Measurements from ENCODE around the gene AGBL4. TPM values are rescaled to one million over a fixed set of nuclear protein-coding genes. Genes with fewer than 3 reads are reported as not detected.

Gene AGBL4
- total RNA-seq (not detected), polyA plus RNA-seq (under 1 TPM in 2 of 3 donors, not detected in 1; 0.01 to 0.05 TPM)
- long read RNA-seq, donor 1, result 0 reads
- long read RNA-seq, donor 2, result 0 reads

DNA sequence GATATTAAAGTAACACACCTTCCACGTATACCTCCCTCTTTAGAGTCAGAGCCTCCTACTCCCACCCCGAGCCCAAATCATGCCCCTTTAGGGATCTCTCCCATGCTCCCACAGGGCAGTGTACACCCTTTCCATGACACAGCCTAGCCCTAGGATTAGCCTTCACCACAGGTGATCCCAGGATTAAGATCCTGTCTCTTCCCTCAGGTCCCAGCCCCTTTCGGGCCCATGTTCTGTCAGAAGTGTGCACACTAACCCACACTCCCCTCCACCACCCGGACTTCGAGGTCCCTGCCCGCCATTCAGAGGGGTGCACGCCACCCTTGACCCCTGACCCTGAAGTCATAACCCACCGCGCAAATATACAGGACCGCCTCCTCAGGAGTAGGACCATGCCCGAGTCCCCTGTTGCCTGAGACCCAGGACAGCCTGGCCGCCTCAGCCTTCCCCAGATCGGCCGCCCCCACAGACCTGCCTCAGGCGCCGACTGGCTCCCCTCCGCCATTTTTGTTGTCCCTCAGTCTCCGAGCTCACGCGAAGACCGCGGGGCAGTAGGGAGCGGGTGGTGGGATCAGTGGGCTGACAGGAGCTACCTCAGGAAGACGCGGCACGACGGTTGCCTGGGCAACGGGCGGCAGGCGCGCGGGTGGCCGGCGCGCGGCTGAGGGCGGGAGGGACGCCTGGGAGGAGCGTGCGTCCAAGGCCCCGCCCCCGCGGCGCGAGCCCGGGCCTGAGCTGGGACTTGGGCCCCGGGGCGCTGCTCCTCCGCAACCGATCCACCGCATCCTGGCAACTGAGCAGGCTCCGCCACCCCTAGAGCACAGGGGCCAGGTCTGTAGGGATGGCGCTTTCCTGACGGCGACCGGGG is at the start of gene AGBL4:
Gene AGBL4, minus strand, starts transcription at position 663 of the 868 bp plus-strand sequence.
- no peak within 1 kb of the TSS for H3K27ac ChIP-seq
- peak; percentile 48 to 63 for DNase-seq
- no peaks in the 10 kb centered on the region for H3K36me3 ChIP-seq (ENCODE audit: insufficient read depth in 1 of 2, low read depth in 1 of 2)
- H3K4me3 ChIP-seq, result peak within 1 kb of the TSS; percentile 63
- no peaks in the 10 kb centered on the region for H3K9me3 ChIP-seq
- intact Hi-C loops (cut with DNase I), result no loop called here
- TF ChIP-seq, protein P1, sequence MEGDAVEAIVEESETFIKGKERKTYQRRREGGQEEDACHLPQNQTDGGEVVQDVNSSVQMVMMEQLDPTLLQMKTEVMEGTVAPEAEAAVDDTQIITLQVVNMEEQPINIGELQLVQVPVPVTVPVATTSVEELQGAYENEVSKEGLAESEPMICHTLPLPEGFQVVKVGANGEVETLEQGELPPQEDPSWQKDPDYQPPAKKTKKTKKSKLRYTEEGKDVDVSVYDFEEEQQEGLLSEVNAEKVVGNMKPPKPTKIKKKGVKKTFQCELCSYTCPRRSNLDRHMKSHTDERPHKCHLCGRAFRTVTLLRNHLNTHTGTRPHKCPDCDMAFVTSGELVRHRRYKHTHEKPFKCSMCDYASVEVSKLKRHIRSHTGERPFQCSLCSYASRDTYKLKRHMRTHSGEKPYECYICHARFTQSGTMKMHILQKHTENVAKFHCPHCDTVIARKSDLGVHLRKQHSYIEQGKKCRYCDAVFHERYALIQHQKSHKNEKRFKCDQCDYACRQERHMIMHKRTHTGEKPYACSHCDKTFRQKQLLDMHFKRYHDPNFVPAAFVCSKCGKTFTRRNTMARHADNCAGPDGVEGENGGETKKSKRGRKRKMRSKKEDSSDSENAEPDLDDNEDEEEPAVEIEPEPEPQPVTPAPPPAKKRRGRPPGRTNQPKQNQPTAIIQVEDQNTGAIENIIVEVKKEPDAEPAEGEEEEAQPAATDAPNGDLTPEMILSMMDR (IDR thresholded peaks at IDR 0.05), result no peak
- H3K27me3 ChIP-seq (ENCODE audit: insufficient read depth in 3 of 3, low read length in 2 of 3), result peaks cover 0 to 19% (median 4%) of the 10 kb centered on the region in 3 donors
- WGBS, 3 donors, result 6 to 8% (median 7%) methylated on average over 43 to 56 of the region's 56 CpGs
- ATAC-seq, result peak; percentile 46 to 76 (median 53)
- no peaks in the 10 kb centered on the region for H3K4me1 ChIP-seq

DNA sequence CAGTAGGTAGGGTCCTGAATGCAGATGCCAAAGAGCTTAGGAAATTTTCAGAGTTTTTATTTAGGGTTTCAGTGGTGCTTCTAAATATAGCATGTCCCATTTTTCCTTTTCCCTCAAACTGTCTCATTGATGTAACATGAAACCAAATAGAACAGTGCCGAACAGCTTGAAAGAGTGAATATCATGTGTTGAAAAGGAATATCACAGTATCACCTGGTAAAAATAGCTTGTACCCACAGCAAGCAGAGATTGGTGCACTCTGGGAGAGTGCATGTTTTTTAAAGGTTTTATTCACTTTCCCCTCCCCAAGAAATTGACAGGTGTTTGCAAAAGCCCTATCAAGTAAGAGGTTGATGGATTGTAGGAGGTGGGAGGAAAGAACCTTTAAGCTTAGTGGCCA is 43.1 kb upstream of the AGBL4 start:
- intact Hi-C loops (cut with DNase I), result no loop called here
- Histone ChIP-seq H3K36me3 (ENCODE audit: insufficient read depth in 1 of 2, low read depth in 1 of 2) (no peaks in the 10 kb centered on the region), H3K4me3 (no peak overlapping the region), H3K27ac (no peak overlapping the region), H3K9me3 (no peaks in the 10 kb centered on the region), H3K27me3 (ENCODE audit: insufficient read depth in 3 of 3, low read length in 2 of 3) (no peaks in the 10 kb centered on the region), H3K4me1 (no peaks in the 10 kb centered on the region)
- TF ChIP-seq, protein P1 (IDR thresholded peaks at IDR 0.05), result no peak
- WGBS, 3 donors, result 20 to 32% (median 20%) methylated on average over 1 of the region's 1 CpG
- DNase-seq (no peak), ATAC-seq (no peak)

DNA sequence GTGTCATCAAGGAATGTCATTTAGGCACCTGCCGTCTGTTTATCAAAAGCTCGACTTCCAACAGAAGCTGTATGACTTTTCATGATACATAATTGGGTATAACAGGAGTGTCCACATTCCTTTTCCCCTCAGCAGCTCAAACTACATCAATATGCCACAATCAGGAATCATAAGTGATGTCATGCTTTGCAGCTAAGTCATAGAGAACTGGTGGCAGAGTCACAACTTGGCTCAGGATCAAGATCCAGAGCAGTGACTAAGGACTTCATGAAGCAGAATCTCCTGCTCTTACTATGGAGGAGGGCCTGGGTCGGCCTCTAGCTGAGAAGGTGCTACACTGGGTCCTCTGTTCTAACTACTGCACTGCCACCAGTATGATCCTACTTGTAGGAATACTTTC is 36.5 kb upstream of the AGBL4 start:
- ATAC-seq (no peak), DNase-seq (no peak)
- intact Hi-C loops (cut with DNase I), result no loop called here
- Histone ChIP-seq H3K4me3 (no peak overlapping the region), H3K4me1 (no peaks in the 10 kb centered on the region), H3K9me3 (no peaks in the 10 kb centered on the region), H3K27me3 (ENCODE audit: insufficient read depth in 3 of 3, low read length in 2 of 3) (no peaks in the 10 kb centered on the region), H3K27ac (no peak overlapping the region), H3K36me3 (ENCODE audit: insufficient read depth in 1 of 2, low read depth in 1 of 2) (no peaks in the 10 kb centered on the region)
- TF ChIP-seq, protein P1 (IDR thresholded peaks at IDR 0.05), result no peak
- 74 to 84% (median 80%) methylated on average over 3 of the region's 3 CpGs for WGBS, 3 donors

DNA sequence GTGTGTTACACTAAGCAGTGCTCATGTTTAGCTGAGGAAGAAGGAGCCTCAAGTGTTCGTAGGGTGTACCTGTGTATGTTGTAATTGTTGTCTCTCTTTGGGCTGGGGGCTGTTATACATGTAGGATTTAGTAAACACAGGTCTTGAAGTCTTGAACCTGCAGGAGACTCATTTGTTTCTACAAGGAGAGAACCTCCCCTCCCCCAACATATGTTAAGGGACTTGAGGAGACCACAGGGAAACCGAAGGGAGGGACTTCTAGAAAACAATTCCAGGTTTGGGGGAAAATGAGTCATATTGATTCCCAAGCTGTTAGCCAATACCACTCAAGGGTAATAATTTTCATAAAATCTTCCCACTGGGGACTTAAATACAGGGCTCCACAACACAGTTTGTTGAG is 25.0 kb upstream of the AGBL4 start:
- H3K4me1 ChIP-seq, result no peaks in the 10 kb centered on the region
- no peak overlapping the region for H3K27ac ChIP-seq
- intact Hi-C loops (cut with DNase I), result no loop called here
- TF ChIP-seq, protein P1 (IDR thresholded peaks at IDR 0.05), result no peak
- H3K36me3 ChIP-seq (ENCODE audit: insufficient read depth in 1 of 2, low read depth in 1 of 2), result no peaks in the 10 kb centered on the region
- DNase-seq (no peak), ATAC-seq (no peak)
- 40 to 54% (median 45%) methylated on average over 2 of the region's 2 CpGs for WGBS, 3 donors
- H3K4me3 ChIP-seq, result no peak overlapping the region
- H3K27me3 ChIP-seq (ENCODE audit: insufficient read depth in 3 of 3, low read length in 2 of 3), result peaks cover 0 to 35% (median 6%) of the 10 kb centered on the region in 3 donors
- H3K9me3 ChIP-seq, result no peaks in the 10 kb centered on the region

All from psoas muscle (tissue), 8 donors.